ENCODE data around the gene SENP1. TPM values are rescaled to one million over a fixed set of nuclear protein-coding genes. Genes with fewer than 3 reads are reported as not detected.

The SENP1 gene
- polyA plus RNA-seq, 1 donor from 2014 or later: 14.0 TPM

DNA sequence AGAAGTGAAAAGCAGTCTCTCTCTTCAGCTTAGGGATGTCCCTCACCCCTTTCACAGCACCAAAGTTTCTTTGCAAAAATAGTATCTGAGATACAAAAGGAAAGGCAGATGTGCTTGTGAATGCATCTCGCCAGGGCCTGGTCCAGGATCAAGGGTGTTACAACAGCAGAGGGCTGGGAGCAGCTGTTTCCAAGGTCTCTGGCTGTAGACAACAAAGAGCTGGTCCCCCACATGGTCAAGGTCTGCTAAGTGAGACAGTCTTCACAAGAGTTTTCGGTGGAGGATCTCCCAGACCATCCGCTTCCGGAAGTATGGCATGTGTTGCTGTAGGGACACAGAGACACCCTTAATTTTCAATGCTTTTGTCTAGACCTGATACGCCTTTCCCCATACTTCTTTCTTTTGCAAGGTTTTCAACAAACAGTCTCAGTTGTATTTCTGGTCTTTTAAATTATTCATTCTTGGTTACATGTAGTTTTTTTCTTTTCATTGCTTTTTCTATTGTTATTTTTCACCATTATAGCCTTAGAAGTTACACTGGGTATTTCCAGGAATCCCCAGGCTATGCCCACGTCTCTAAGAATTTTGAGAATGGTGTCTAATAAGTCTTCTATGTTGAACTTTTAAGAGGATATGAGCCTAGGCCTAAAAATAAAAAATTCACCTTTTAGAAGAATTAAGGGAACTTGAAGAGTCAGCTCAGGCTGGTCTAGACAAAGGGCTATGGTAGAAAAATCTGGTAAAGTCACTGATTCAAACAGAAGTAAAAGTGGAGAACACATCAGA, 60.6 kb downstream of the SENP1 start:
- H4K20me1 ChIP-seq (ENCODE audit: insufficient read depth): no peaks in the 10 kb centered on the region
- H3K27ac ChIP-seq (ENCODE audit: low read length): no peak overlapping the region
- H3K9ac ChIP-seq (ENCODE audit: low read length): no peak overlapping the region
- no peaks in the 10 kb centered on the region for H3K9me2 ChIP-seq (ENCODE audit: insufficient read depth, low read length)
- TF ChIP-seq, protein P1, sequence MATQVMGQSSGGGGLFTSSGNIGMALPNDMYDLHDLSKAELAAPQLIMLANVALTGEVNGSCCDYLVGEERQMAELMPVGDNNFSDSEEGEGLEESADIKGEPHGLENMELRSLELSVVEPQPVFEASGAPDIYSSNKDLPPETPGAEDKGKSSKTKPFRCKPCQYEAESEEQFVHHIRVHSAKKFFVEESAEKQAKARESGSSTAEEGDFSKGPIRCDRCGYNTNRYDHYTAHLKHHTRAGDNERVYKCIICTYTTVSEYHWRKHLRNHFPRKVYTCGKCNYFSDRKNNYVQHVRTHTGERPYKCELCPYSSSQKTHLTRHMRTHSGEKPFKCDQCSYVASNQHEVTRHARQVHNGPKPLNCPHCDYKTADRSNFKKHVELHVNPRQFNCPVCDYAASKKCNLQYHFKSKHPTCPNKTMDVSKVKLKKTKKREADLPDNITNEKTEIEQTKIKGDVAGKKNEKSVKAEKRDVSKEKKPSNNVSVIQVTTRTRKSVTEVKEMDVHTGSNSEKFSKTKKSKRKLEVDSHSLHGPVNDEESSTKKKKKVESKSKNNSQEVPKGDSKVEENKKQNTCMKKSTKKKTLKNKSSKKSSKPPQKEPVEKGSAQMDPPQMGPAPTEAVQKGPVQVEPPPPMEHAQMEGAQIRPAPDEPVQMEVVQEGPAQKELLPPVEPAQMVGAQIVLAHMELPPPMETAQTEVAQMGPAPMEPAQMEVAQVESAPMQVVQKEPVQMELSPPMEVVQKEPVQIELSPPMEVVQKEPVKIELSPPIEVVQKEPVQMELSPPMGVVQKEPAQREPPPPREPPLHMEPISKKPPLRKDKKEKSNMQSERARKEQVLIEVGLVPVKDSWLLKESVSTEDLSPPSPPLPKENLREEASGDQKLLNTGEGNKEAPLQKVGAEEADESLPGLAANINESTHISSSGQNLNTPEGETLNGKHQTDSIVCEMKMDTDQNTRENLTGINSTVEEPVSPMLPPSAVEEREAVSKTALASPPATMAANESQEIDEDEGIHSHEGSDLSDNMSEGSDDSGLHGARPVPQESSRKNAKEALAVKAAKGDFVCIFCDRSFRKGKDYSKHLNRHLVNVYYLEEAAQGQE (IDR thresholded peaks at IDR 0.05; ENCODE audit: borderline replicate concordance): no peak
- no peak for TF ChIP-seq EZH2 (IDR thresholded peaks at IDR 0.05; ENCODE audit: borderline replicate concordance, insufficient read depth, low read length, poor library complexity, severe bottlenecking)
- no peak for TF ChIP-seq SMC3 (conservative IDR thresholded peaks at IDR 0.05; ENCODE audit: poor library complexity)
- no peak for TF ChIP-seq TAF1 (IDR thresholded peaks at IDR 0.05; ENCODE audit: low read depth)
- no peak for TF ChIP-seq MXI1 (conservative IDR thresholded peaks at IDR 0.05; ENCODE audit: poor library complexity, severe bottlenecking)
- TF ChIP-seq RAD21 (conservative IDR thresholded peaks at IDR 0.05): no peak
- TF ChIP-seq EP300 (conservative IDR thresholded peaks at IDR 0.05; ENCODE audit: poor library complexity, severe bottlenecking): no peak
- TF ChIP-seq, protein P2, sequence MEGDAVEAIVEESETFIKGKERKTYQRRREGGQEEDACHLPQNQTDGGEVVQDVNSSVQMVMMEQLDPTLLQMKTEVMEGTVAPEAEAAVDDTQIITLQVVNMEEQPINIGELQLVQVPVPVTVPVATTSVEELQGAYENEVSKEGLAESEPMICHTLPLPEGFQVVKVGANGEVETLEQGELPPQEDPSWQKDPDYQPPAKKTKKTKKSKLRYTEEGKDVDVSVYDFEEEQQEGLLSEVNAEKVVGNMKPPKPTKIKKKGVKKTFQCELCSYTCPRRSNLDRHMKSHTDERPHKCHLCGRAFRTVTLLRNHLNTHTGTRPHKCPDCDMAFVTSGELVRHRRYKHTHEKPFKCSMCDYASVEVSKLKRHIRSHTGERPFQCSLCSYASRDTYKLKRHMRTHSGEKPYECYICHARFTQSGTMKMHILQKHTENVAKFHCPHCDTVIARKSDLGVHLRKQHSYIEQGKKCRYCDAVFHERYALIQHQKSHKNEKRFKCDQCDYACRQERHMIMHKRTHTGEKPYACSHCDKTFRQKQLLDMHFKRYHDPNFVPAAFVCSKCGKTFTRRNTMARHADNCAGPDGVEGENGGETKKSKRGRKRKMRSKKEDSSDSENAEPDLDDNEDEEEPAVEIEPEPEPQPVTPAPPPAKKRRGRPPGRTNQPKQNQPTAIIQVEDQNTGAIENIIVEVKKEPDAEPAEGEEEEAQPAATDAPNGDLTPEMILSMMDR (IDR thresholded peaks at IDR 0.05; ENCODE audit: poor library complexity, severe bottlenecking): no peak
- TF ChIP-seq POLR2AphosphoS5 (IDR thresholded peaks at IDR 0.05): no peak
- no peaks in the 10 kb centered on the region for H3K79me2 ChIP-seq (replicated peaks; ENCODE audit: insufficient read depth, low read length)
- no peak overlapping the region for H2AFZ ChIP-seq (ENCODE audit: low read depth, low read length)
- H3F3A ChIP-seq (ENCODE audit: insufficient read depth, low read length, poor library complexity, severe bottlenecking): no peaks in the 10 kb centered on the region
- no peak overlapping the region for H3K4me3 ChIP-seq (ENCODE audit: low read length)
- no peaks in the 10 kb centered on the region for H3K9me3 ChIP-seq (ENCODE audit: low read length)
- no peaks in the 10 kb centered on the region for H3K27me3 ChIP-seq (ENCODE audit: insufficient read depth, low read depth, low read length)
- H3K36me3 ChIP-seq (ENCODE audit: insufficient read depth, low read length): peaks cover 7% of the 10 kb centered on the region
- H3K4me2 ChIP-seq (ENCODE audit: low read length): no peak overlapping the region

DNA sequence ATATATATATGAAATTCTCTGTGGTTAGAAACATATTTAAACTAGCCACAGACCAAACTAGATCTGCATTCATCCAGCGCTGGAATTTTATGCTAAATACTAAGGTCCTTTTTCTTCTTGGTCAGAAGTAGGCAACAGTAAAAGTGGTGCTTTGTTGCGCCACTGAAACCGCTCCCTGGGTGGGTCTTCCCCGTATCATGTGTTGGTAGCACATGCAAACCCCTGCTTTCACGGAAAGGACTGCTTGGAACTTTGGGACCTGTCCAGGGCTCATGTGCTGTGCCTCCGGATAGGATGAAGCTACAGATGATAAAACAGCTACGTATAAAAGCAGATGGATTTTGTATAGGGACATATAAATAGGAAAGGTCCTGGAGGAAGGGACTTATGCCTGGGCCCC, 61.5 kb downstream of the SENP1 start:
- Histone ChIP-seq H3K36me3 (ENCODE audit: insufficient read depth, low read length) (peaks cover 7% of the 10 kb centered on the region), H4K20me1 (ENCODE audit: insufficient read depth) (no peaks in the 10 kb centered on the region), H3K9me2 (ENCODE audit: insufficient read depth, low read length) (no peaks in the 10 kb centered on the region), H3K79me2 (replicated peaks; ENCODE audit: insufficient read depth, low read length) (no peaks in the 10 kb centered on the region), H3K27me3 (ENCODE audit: insufficient read depth, low read depth, low read length) (no peaks in the 10 kb centered on the region), H3K27ac (ENCODE audit: low read length) (no peak overlapping the region), H3K4me2 (ENCODE audit: low read length) (no peak overlapping the region), H3K9ac (ENCODE audit: low read length) (no peak overlapping the region), H3F3A (ENCODE audit: insufficient read depth, low read length, poor library complexity, severe bottlenecking) (no peaks in the 10 kb centered on the region), H2AFZ (ENCODE audit: low read depth, low read length) (no peak overlapping the region), H3K4me3 (ENCODE audit: low read length) (no peak overlapping the region), H3K9me3 (ENCODE audit: low read length) (no peaks in the 10 kb centered on the region)
- TF ChIP-seq TAF1 (IDR thresholded peaks at IDR 0.05; ENCODE audit: low read depth) (no peak), EZH2 (IDR thresholded peaks at IDR 0.05; ENCODE audit: borderline replicate concordance, insufficient read depth, low read length, poor library complexity, severe bottlenecking) (no peak), EP300 (conservative IDR thresholded peaks at IDR 0.05; ENCODE audit: poor library complexity, severe bottlenecking) (no peak), RAD21 (conservative IDR thresholded peaks at IDR 0.05) (no peak), POLR2AphosphoS5 (IDR thresholded peaks at IDR 0.05) (no peak), SMC3 (conservative IDR thresholded peaks at IDR 0.05; ENCODE audit: poor library complexity) (no peak), MXI1 (conservative IDR thresholded peaks at IDR 0.05; ENCODE audit: poor library complexity, severe bottlenecking) (no peak)
- TF ChIP-seq, protein P1 (IDR thresholded peaks at IDR 0.05; ENCODE audit: borderline replicate concordance): no peak
- TF ChIP-seq, protein P2 (IDR thresholded peaks at IDR 0.05; ENCODE audit: poor library complexity, severe bottlenecking): no peak
